NCI-H1417 (cell line): ENCODE data around the gene H6PD.

Source experiments
- DNase-seq, 3 experiments: peaks; one replicate each; lab custom pipeline; 2025; lab: John Stamatoyannopoulos, UW

The H6PD gene

GRCh38 chr1:9234223-9235095 is at the start of gene H6PD:
Gene H6PD, plus strand, starts transcription at chr1:9234774. Its CDS starts 10,161 bp downstream, at chr1:9244935.
- DNase-seq, result peak; percentile 72 to 91 (median 79)

- DNase-seq, result peak in 1 of 3 experiments; percentile 9
Observed at GRCh38 chr1:9186082-9186859, 48.3 kb upstream of the H6PD start.

- DNase-seq, result no peak
Observed at GRCh38 chr1:9187004-9187403, 47.6 kb upstream of the H6PD start.

GRCh38 chr1:9190234-9190633 is 44.3 kb upstream of the H6PD start:
- DNase-seq, result no peak

- DNase-seq, result no peak
Observed at GRCh38 chr1:9191231-9191630, 43.3 kb upstream of the H6PD start.

GRCh38 chr1:9192578-9193232 is 41.9 kb upstream of the H6PD start:
- no peak for DNase-seq

- no peak for DNase-seq
Observed at GRCh38 chr1:9193233-9193625, 41.3 kb upstream of the H6PD start.

- no peak for DNase-seq
Observed at GRCh38 chr1:9194024-9194423, 40.5 kb upstream of the H6PD start.

GRCh38 chr1:9195651-9196050 is 38.9 kb upstream of the H6PD start:
- no peak for DNase-seq

GRCh38 chr1:9196129-9197040 is 38.2 kb upstream of the H6PD start:
- DNase-seq, result peak; percentile 14 to 67 (median 54)

GRCh38 chr1:9197186-9198099 is 37.1 kb upstream of the H6PD start:
- DNase-seq, result peak in 1 of 3 experiments; percentile 4

- DNase-seq, result peak in 2 of 3 experiments; percentile 32 to 53
Observed at GRCh38 chr1:9198538-9199361, 35.8 kb upstream of the H6PD start.

GRCh38 chr1:9200441-9200840 is 34.1 kb upstream of the H6PD start:
- no peak for DNase-seq

- peak in 2 of 3 experiments; percentile 21 to 34 for DNase-seq
Observed at GRCh38 chr1:9201401-9202239, 33.0 kb upstream of the H6PD start.

- DNase-seq, result peak in 1 of 3 experiments; percentile 10
Observed at GRCh38 chr1:9202240-9202870, 32.2 kb upstream of the H6PD start.

GRCh38 chr1:9203511-9203982 is 31.0 kb upstream of the H6PD start:
- DNase-seq, result no peak

- DNase-seq, result no peak
Observed at GRCh38 chr1:9204156-9204720, 30.3 kb upstream of the H6PD start.
